ENCODE measurements around the gene SCLY.
"Not testable (repeated sequence)": the region's sequence is repeated elsewhere in the genome, so short reads cannot be mapped to it uniquely, and the experiment has no call there.

The SCLY gene

GRCh38 chr2:238039985-238040384, 20.8 kb upstream of the SCLY start:
- no peaks in the 10 kb centered on the region for H3K9me3 ChIP-seq (ENCODE audit: control insufficient read depth in 2 of 2, low read length in 2 of 2)
- no peaks in the 10 kb centered on the region for H3K4me1 ChIP-seq (ENCODE audit: control insufficient read depth in 2 of 2, insufficient read depth in 2 of 2, low read length in 2 of 2)
- peaks cover 38 to 59% of the 10 kb centered on the region in 2 donors for H3K36me3 ChIP-seq (ENCODE audit: control insufficient read depth in 2 of 2, insufficient read depth in 2 of 2, low read length in 2 of 2)
- no peaks in the 10 kb centered on the region for H3K27me3 ChIP-seq (ENCODE audit: control insufficient read depth in 2 of 2, insufficient read depth in 2 of 2, low read length in 2 of 2)
- no peak overlapping the region for H3K4me3 ChIP-seq (ENCODE audit: low read length in 2 of 2)
- H3K27ac ChIP-seq (ENCODE audit: low read depth in 2 of 2, low read length in 2 of 2) = no peak overlapping the region
- no peak overlapping the region for H3K9ac ChIP-seq (ENCODE audit: low read depth in 1 of 2, low read length in 2 of 2)

DNA sequence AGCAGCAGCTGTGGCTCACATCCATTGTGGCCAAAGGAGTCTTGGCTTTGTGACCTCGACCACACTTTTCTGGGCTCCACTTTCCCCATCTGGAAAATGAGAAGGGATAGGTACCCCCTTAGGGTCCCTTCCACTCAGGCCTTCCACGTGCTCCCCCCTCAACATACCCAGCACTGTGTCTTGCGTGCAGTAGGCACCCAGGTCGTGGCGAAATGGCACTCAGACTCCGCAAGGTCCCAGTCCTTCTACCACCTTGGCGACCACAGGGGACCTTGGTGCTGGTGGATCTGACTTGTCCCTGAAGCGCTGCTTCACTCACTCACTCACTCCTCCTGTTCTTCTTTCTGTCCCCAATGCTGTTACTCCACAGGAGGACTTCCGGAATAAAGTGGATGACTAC, 19.9 kb upstream of the SCLY start:
- Histone ChIP-seq H3K9me3 (ENCODE audit: control insufficient read depth in 2 of 2, low read length in 2 of 2) (no peaks in the 10 kb centered on the region), H3K9ac (ENCODE audit: low read depth in 1 of 2, low read length in 2 of 2) (no peak overlapping the region), H3K4me1 (ENCODE audit: control insufficient read depth in 2 of 2, insufficient read depth in 2 of 2, low read length in 2 of 2) (no peaks in the 10 kb centered on the region), H3K27me3 (ENCODE audit: control insufficient read depth in 2 of 2, insufficient read depth in 2 of 2, low read length in 2 of 2) (no peaks in the 10 kb centered on the region), H3K4me3 (ENCODE audit: low read length in 2 of 2) (no peak overlapping the region), H3K27ac (ENCODE audit: low read depth in 2 of 2, low read length in 2 of 2) (no peak overlapping the region), H3K36me3 (ENCODE audit: control insufficient read depth in 2 of 2, insufficient read depth in 2 of 2, low read length in 2 of 2) (peaks cover 38 to 57% of the 10 kb centered on the region in 2 donors)

GRCh38 chr2:238042090-238042489, 18.7 kb upstream of the SCLY start:
- no peak overlapping the region for H3K4me3 ChIP-seq (ENCODE audit: low read length in 2 of 2)
- H3K27ac ChIP-seq (ENCODE audit: low read depth in 2 of 2, low read length in 2 of 2) = no peak overlapping the region
- H3K27me3 ChIP-seq (ENCODE audit: control insufficient read depth in 2 of 2, insufficient read depth in 2 of 2, low read length in 2 of 2) = no peaks in the 10 kb centered on the region
- H3K4me1 ChIP-seq (ENCODE audit: control insufficient read depth in 2 of 2, insufficient read depth in 2 of 2, low read length in 2 of 2) = no peaks in the 10 kb centered on the region
- no peaks in the 10 kb centered on the region for H3K9me3 ChIP-seq (ENCODE audit: control insufficient read depth in 2 of 2, low read length in 2 of 2)
- H3K36me3 ChIP-seq (ENCODE audit: control insufficient read depth in 2 of 2, insufficient read depth in 2 of 2, low read length in 2 of 2) = peaks cover 38 to 49% of the 10 kb centered on the region in 2 donors
- H3K9ac ChIP-seq (ENCODE audit: low read depth in 1 of 2, low read length in 2 of 2) = no peak overlapping the region

DNA sequence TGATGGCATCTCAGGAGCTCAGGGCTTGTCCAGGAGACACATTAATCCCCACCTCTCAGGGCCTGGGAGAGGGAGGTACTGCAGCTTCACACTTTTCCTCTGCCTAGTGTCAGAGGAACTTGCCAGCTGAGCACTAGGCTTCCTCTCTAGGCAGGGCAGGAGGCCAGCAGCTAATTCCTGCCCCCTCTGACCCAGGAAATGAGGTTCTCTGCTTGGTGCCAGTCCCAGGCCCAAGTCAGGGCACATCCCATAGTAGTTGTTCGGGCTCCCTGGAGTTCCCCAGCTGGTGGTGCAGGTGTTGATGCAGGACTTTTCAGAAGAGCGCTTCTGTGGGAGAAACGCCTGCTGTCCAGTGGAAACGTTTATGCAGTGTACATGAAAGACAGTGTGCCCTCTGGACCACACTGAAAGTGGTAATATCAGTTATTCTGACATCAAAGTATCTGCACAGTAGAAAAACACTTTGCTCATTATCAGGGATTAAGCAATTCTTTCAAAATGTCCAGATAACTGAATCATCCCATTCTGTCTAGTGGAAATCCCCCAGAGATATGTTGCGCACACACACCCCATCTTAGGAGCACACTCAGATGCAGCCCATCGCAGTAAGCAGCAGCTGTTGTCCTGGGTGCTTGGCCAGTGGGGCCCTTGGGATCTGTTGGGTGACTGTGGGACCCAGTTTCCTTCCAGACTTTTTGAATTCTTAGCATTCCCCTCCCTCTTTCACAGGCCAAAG, 17.8 kb upstream of the SCLY start:
- H3K4me3 ChIP-seq (ENCODE audit: low read length in 2 of 2) = no peak overlapping the region
- no peaks in the 10 kb centered on the region for H3K4me1 ChIP-seq (ENCODE audit: control insufficient read depth in 2 of 2, insufficient read depth in 2 of 2, low read length in 2 of 2)
- H3K9me3 ChIP-seq (ENCODE audit: control insufficient read depth in 2 of 2, low read length in 2 of 2) = no peaks in the 10 kb centered on the region
- H3K27me3 ChIP-seq (ENCODE audit: control insufficient read depth in 2 of 2, insufficient read depth in 2 of 2, low read length in 2 of 2) = no peaks in the 10 kb centered on the region
- no peak overlapping the region for H3K27ac ChIP-seq (ENCODE audit: low read depth in 2 of 2, low read length in 2 of 2)
- H3K36me3 ChIP-seq (ENCODE audit: control insufficient read depth in 2 of 2, insufficient read depth in 2 of 2, low read length in 2 of 2) = peaks cover 34 to 40% of the 10 kb centered on the region in 2 donors
- no peak overlapping the region for H3K9ac ChIP-seq (ENCODE audit: low read depth in 1 of 2, low read length in 2 of 2)

- Histone ChIP-seq H3K27me3 (ENCODE audit: control insufficient read depth in 2 of 2, insufficient read depth in 2 of 2, low read length in 2 of 2) (no peaks in the 10 kb centered on the region), H3K4me3 (ENCODE audit: low read length in 2 of 2) (no peak overlapping the region), H3K9ac (ENCODE audit: low read depth in 1 of 2, low read length in 2 of 2) (no peak overlapping the region), H3K27ac (ENCODE audit: low read depth in 2 of 2, low read length in 2 of 2) (no peak overlapping the region), H3K4me1 (ENCODE audit: control insufficient read depth in 2 of 2, insufficient read depth in 2 of 2, low read length in 2 of 2) (no peaks in the 10 kb centered on the region), H3K9me3 (ENCODE audit: control insufficient read depth in 2 of 2, low read length in 2 of 2) (no peaks in the 10 kb centered on the region), H3K36me3 (ENCODE audit: control insufficient read depth in 2 of 2, insufficient read depth in 2 of 2, low read length in 2 of 2) (peaks cover 27 to 34% of the 10 kb centered on the region in 2 donors)
Measured at GRCh38 chr2:238043851-238044250, 16.9 kb upstream of the SCLY start.

DNA sequence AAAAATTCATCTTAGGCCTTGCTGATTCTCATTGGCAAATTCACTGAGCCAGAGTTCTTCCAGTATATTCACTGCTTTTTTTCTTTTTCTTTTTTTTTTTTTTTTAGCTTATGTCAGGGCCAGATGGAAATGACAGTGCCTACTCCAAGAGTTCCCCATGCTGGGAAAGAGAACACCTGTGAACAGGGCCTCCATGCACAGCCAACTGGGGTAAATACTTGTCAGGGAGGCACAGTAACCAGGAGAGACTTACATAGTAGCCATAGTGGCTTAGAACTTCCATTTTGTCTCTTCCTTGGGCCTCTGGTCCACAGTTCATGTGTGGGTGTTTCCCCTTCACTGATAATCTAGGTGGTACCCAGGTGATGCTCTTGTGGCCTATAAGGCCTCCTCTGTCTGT, 15.2 kb upstream of the SCLY start:
- H3K36me3 ChIP-seq (ENCODE audit: control insufficient read depth in 2 of 2, insufficient read depth in 2 of 2, low read length in 2 of 2) = peaks cover 21 to 25% of the 10 kb centered on the region in 2 donors
- H3K9ac ChIP-seq (ENCODE audit: low read depth in 1 of 2, low read length in 2 of 2) = no peak overlapping the region
- no peaks in the 10 kb centered on the region for H3K9me3 ChIP-seq (ENCODE audit: control insufficient read depth in 2 of 2, low read length in 2 of 2)
- H3K4me3 ChIP-seq (ENCODE audit: low read length in 2 of 2) = no peak overlapping the region
- H3K27me3 ChIP-seq (ENCODE audit: control insufficient read depth in 2 of 2, insufficient read depth in 2 of 2, low read length in 2 of 2) = no peaks in the 10 kb centered on the region
- no peak overlapping the region for H3K27ac ChIP-seq (ENCODE audit: low read depth in 2 of 2, low read length in 2 of 2)
- no peaks in the 10 kb centered on the region for H3K4me1 ChIP-seq (ENCODE audit: control insufficient read depth in 2 of 2, insufficient read depth in 2 of 2, low read length in 2 of 2)

GRCh38 chr2:238046725-238047270, 14.0 kb upstream of the SCLY start:
- H3K9me3 ChIP-seq (ENCODE audit: control insufficient read depth in 2 of 2, low read length in 2 of 2) = no peaks in the 10 kb centered on the region
- H3K4me3 ChIP-seq (ENCODE audit: low read length in 2 of 2) = no peak overlapping the region
- H3K36me3 ChIP-seq (ENCODE audit: control insufficient read depth in 2 of 2, insufficient read depth in 2 of 2, low read length in 2 of 2) = peaks cover 14 to 16% of the 10 kb centered on the region in 2 donors
- H3K27ac ChIP-seq (ENCODE audit: low read depth in 2 of 2, low read length in 2 of 2) = no peak overlapping the region
- H3K9ac ChIP-seq (ENCODE audit: low read depth in 1 of 2, low read length in 2 of 2) = no peak overlapping the region
- no peaks in the 10 kb centered on the region for H3K4me1 ChIP-seq (ENCODE audit: control insufficient read depth in 2 of 2, insufficient read depth in 2 of 2, low read length in 2 of 2)
- no peaks in the 10 kb centered on the region for H3K27me3 ChIP-seq (ENCODE audit: control insufficient read depth in 2 of 2, insufficient read depth in 2 of 2, low read length in 2 of 2)

- no peaks in the 10 kb centered on the region for H3K4me1 ChIP-seq (ENCODE audit: control insufficient read depth in 2 of 2, insufficient read depth in 2 of 2, low read length in 2 of 2)
- H3K27me3 ChIP-seq (ENCODE audit: control insufficient read depth in 2 of 2, insufficient read depth in 2 of 2, low read length in 2 of 2) = no peaks in the 10 kb centered on the region
- no peak overlapping the region for H3K27ac ChIP-seq (ENCODE audit: low read depth in 2 of 2, low read length in 2 of 2)
- no peak overlapping the region for H3K9ac ChIP-seq (ENCODE audit: low read depth in 1 of 2, low read length in 2 of 2)
- no peak overlapping the region for H3K4me3 ChIP-seq (ENCODE audit: low read length in 2 of 2)
- no peaks in the 10 kb centered on the region for H3K9me3 ChIP-seq (ENCODE audit: control insufficient read depth in 2 of 2, low read length in 2 of 2)
- H3K36me3 ChIP-seq (ENCODE audit: control insufficient read depth in 2 of 2, insufficient read depth in 2 of 2, low read length in 2 of 2) = no peaks in the 10 kb centered on the region
Measured at GRCh38 chr2:238053191-238053776, 7.5 kb upstream of the SCLY start.

DNA sequence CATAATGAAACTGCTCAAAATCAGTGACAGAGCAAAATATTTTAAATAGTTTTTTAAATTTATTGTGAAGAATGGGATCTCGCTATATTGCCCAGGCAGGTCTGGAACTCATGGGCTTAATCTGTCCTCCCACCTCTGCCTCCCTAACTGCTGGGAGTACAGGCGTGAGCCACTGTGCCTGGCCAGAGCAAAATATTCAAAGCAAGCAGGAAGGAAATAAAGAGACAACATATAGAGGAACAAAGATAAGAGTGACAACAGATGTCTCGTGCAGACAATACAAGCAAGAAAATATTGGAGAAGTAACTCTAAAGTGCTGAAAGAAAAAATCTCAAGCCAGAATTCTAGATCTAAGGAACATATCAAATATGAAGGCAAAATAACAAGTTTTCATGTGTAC, 5.0 kb upstream of the SCLY start:
- Histone ChIP-seq H3K9me3 (ENCODE audit: control insufficient read depth in 2 of 2, low read length in 2 of 2) (no peaks in the 10 kb centered on the region), H3K27ac (ENCODE audit: low read depth in 2 of 2, low read length in 2 of 2) (no peak overlapping the region), H3K27me3 (ENCODE audit: control insufficient read depth in 2 of 2, insufficient read depth in 2 of 2, low read length in 2 of 2) (no peaks in the 10 kb centered on the region), H3K9ac (ENCODE audit: low read depth in 1 of 2, low read length in 2 of 2) (no peak overlapping the region), H3K36me3 (ENCODE audit: control insufficient read depth in 2 of 2, insufficient read depth in 2 of 2, low read length in 2 of 2) (no peaks in the 10 kb centered on the region), H3K4me3 (ENCODE audit: low read length in 2 of 2) (no peak overlapping the region), H3K4me1 (ENCODE audit: control insufficient read depth in 2 of 2, insufficient read depth in 2 of 2, low read length in 2 of 2) (peaks cover 0 to 5% of the 10 kb centered on the region in 2 donors)

- not testable (repeated sequence) for H3K36me3 ChIP-seq (ENCODE audit: control insufficient read depth in 2 of 2, insufficient read depth in 2 of 2, low read length in 2 of 2); H3K9me3 ChIP-seq (ENCODE audit: control insufficient read depth in 2 of 2, low read length in 2 of 2); H3K4me3 ChIP-seq (ENCODE audit: low read length in 2 of 2); H3K9ac ChIP-seq (ENCODE audit: low read depth in 1 of 2, low read length in 2 of 2); H3K27me3 ChIP-seq (ENCODE audit: control insufficient read depth in 2 of 2, insufficient read depth in 2 of 2, low read length in 2 of 2); H3K27ac ChIP-seq (ENCODE audit: low read depth in 2 of 2, low read length in 2 of 2)
- peaks cover 6 to 11% of the 10 kb centered on the region in 2 donors for H3K4me1 ChIP-seq (ENCODE audit: control insufficient read depth in 2 of 2, insufficient read depth in 2 of 2, low read length in 2 of 2)
Measured at GRCh38 chr2:238057696-238058575, 2.9 kb upstream of the SCLY start.
